ENCODE data around the gene TMEM208. TPM values are rescaled to one million over a fixed set of nuclear protein-coding genes. Genes with fewer than 3 reads are reported as not detected.
A peak's percentile ranks its signal among the peaks of the same experiment; 100 is the strongest.

Gene TMEM208
- total and polyA plus RNA-seq, 2 of the 13 experiments (the other 11 are each of a cell fraction or from before 2014, with no cell fraction given): 58.8 to 72.9 TPM

GRCh38 chr16:67183627-67184452 is 43.1 kb upstream of the TMEM208 start, which contains the start of gene MATCAP1 (continued):
- TF ChIP-seq ZNF782 (CRISPR knock-in tag; IDR thresholded peaks at IDR 0.05; ENCODE audit: borderline replicate concordance) (peak; percentile 93; the same call in 1 of the 2 replicates), IRF2 (CRISPR knock-in tag; IDR thresholded peaks at IDR 0.05) (peak; percentile 85; the same call in 1 of the 2 replicates), PAXIP1 (CRISPR knock-in tag; conservative IDR thresholded peaks at IDR 0.05) (peak; percentile 76), ZNF746 (CRISPR knock-in tag; IDR thresholded peaks at IDR 0.05) (peak; percentile 29; the same call in 1 of the 2 replicates), SAFB2 (CRISPR knock-in tag; IDR thresholded peaks at IDR 0.05; ENCODE audit: borderline replicate concordance, low read depth) (peak; percentile 83; the same call in 1 of the 2 replicates), CTCF (CRISPR knock-in tag; IDR thresholded peaks at IDR 0.05) (peak; percentile 45), JARID2 (CRISPR knock-in tag; IDR thresholded peaks at IDR 0.05; ENCODE audit: insufficient replicate concordance) (no peak), MNT (IDR thresholded peaks at IDR 0.05) (peak; percentile 4), HMGXB4 (CRISPR knock-in tag; IDR thresholded peaks at IDR 0.05; ENCODE audit: borderline replicate concordance in 1 of 2, low read depth in 1 of 2) (peak; percentile 88 to 94), SRSF9 (IDR thresholded peaks at IDR 0.05; ENCODE audit: borderline replicate concordance, insufficient read depth, low read depth, low read length, poor library complexity, severe bottlenecking) (no peak), CCDC6 (CRISPR knock-in tag; IDR thresholded peaks at IDR 0.05) (peak; percentile 92), ZSCAN12 (CRISPR knock-in tag; IDR thresholded peaks at IDR 0.05) (no peak; the same call in 1 of the 2 replicates), XRCC5 (optimal IDR thresholded peaks at IDR 0.05; ENCODE audit: low read length) (peak; percentile 82), KLF13 (CRISPR knock-in tag; IDR thresholded peaks at IDR 0.05) (peak; percentile 43; the same call in 1 of the 2 replicates), NR2F6 (IDR thresholded peaks at IDR 0.05) (no peak), NR2F6 (CRISPR knock-in tag; IDR thresholded peaks at IDR 0.05) (no peak), HBP1 (CRISPR knock-in tag; IDR thresholded peaks at IDR 0.05; ENCODE audit: low read depth) (peak; percentile 96; the same call in 1 of the 2 replicates), ZFY (CRISPR knock-in tag; IDR thresholded peaks at IDR 0.05) (peak; percentile 59)

Measured in HepG2 (cell line).